Measurements from ENCODE around the gene EBF4. TPM values are rescaled to one million over a fixed set of nuclear protein-coding genes. Genes with fewer than 3 reads are reported as not detected.

The EBF4 gene
- total RNA-seq, 1 donor from 2014 or later, result 24.6 TPM

DNA sequence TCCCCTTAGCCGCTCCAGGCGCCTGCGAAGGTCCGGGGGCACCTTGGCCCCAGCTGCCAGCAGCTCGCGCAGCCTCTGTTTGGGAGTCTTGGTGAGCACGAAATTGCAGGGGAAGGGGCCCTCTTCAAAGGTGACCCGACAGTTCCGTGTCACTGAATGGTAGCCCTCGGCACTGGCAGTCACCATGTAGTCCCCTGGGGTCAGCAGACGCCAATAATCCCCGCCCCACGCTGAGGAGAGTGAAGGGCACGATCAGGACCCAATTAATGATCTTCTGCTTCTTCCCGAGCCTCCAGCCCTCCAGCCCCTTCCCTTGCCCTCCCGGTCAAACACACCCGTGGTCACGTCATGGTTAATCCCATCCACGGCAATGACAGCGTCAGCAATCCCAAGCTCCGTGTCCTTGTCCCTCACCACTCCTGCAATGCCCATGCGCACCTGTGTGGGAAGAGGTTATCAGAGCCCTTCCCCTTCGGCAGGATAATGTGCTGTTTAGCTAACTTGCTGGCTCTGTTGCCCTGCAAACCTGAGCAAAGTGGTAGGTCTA is 101.7 kb downstream of the EBF4 start:
- H3K4me1 Mint-ChIP-seq, result peaks cover 6% of the 10 kb centered on the region
- no peaks in the 10 kb centered on the region for H3K9me3 Mint-ChIP-seq
- H3K4me3 Mint-ChIP-seq, result no peak overlapping the region
- H3K27ac Mint-ChIP-seq (ENCODE audit: unreplicated experiment), result no peak overlapping the region
- H3K27me3 Mint-ChIP-seq (ENCODE audit: low read depth), result peaks cover 15% of the 10 kb centered on the region
- TF ChIP-seq, protein P1, sequence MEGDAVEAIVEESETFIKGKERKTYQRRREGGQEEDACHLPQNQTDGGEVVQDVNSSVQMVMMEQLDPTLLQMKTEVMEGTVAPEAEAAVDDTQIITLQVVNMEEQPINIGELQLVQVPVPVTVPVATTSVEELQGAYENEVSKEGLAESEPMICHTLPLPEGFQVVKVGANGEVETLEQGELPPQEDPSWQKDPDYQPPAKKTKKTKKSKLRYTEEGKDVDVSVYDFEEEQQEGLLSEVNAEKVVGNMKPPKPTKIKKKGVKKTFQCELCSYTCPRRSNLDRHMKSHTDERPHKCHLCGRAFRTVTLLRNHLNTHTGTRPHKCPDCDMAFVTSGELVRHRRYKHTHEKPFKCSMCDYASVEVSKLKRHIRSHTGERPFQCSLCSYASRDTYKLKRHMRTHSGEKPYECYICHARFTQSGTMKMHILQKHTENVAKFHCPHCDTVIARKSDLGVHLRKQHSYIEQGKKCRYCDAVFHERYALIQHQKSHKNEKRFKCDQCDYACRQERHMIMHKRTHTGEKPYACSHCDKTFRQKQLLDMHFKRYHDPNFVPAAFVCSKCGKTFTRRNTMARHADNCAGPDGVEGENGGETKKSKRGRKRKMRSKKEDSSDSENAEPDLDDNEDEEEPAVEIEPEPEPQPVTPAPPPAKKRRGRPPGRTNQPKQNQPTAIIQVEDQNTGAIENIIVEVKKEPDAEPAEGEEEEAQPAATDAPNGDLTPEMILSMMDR (conservative IDR thresholded peaks at IDR 0.05), result no peak
- DNase-seq (ENCODE audit: low read depth, low spot score), result no peak
- H3K36me3 Mint-ChIP-seq (ENCODE audit: low read depth), result peaks cover 12% of the 10 kb centered on the region

DNA sequence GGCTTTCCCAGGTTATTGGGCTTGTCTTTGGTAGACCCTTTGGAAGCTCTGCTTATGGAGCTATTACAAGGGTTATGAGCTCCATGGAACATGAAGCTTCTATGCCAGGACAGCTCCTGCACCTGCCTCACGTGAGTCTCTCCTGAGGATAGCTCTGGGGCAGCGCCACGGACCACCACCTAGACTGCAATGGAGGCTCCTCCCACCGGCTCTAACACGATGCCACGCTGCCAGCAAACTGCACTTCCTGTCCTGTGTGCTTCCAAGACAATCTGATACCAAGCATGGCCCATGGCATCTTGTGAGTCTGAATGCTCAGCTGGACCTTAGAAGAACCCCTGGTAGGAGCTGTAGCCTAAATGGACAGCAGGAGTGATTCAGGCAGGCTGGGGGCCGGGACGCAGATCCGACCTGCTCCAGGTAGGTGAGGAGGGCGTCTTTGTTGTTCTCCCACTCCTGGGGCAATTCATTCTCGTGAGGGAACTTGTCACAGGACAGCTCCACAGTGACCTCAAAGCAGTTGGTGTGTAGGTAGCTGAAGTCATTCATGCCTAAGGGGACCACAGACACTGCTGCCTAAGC is 102.4 kb downstream of the EBF4 start:
- TF ChIP-seq, protein P1 (conservative IDR thresholded peaks at IDR 0.05), result no peak
- H3K9me3 Mint-ChIP-seq, result no peaks in the 10 kb centered on the region
- H3K4me1 Mint-ChIP-seq, result peaks cover 13% of the 10 kb centered on the region
- no peak for DNase-seq (ENCODE audit: low read depth, low spot score)
- peaks cover 12% of the 10 kb centered on the region for H3K36me3 Mint-ChIP-seq (ENCODE audit: low read depth)
- H3K27me3 Mint-ChIP-seq (ENCODE audit: low read depth), result peaks cover 12% of the 10 kb centered on the region
- H3K27ac Mint-ChIP-seq (ENCODE audit: unreplicated experiment), result no peak overlapping the region
- H3K4me3 Mint-ChIP-seq, result peak overlapping the region; percentile 52

DNA sequence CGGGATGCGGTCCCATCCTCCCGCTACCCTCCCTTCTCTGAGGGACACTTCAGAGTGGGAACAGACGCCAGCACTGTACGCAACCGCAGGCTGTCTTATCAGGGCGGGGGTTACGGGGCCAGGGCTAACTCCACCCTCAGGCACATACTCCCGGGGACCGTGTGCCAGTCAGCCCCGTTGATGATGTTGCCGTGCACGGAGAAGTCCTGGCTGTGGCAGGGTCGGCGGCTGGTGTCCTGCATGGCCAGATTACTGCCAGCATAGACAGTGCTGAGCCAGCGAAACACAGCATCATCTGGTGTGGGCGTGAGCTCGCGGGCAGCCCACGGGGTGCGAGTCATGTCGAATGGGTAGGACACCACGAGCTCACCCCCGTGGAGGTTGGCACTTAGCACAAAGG is 102.9 kb downstream of the EBF4 start:
- Mint-ChIP-seq H3K36me3 (ENCODE audit: low read depth) (peaks cover 12% of the 10 kb centered on the region), H3K4me3 (peak overlapping the region; percentile 52), H3K9me3 (no peaks in the 10 kb centered on the region), H3K4me1 (peaks cover 15% of the 10 kb centered on the region), H3K27ac (ENCODE audit: unreplicated experiment) (no peak overlapping the region), H3K27me3 (ENCODE audit: low read depth) (peaks cover 9% of the 10 kb centered on the region)
- TF ChIP-seq, protein P1 (conservative IDR thresholded peaks at IDR 0.05), result no peak
- DNase-seq (ENCODE audit: low read depth, low spot score), result no peak

DNA sequence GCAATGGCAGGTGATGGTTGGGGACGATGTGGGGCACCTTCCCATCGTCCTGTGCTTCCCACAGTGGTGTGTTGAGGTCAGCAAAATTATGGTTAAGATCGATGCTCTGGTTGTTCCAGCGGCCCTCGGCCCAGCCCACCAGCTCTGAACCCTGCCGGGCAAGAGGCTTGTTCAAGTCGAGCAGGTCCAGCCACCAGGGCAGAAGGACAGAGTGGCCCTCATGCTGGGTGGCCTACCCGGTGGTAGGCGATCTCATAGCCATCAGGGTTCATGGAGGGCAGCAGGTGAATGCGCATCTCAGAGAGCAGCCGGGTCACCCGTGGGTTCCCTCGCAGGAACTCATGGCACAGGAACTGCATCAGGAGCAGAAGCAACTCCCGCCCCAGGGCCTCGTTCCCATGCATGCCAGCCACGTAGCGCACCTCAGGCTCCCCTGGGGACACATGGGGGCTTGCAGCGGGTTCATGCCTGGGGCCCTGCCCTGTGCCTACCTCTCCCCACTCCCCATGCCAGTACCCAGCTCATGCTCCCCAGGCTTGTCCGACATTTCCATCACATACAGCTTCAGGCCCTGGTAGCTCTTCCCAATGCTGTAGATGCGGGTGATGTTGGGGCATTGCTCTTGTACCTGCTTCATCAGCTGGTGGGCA is 103.6 kb downstream of the EBF4 start:
- peaks cover 21% of the 10 kb centered on the region for H3K4me1 Mint-ChIP-seq
- H3K27me3 Mint-ChIP-seq (ENCODE audit: low read depth), result peaks cover 6% of the 10 kb centered on the region
- DNase-seq (ENCODE audit: low read depth, low spot score), result no peak
- peaks cover 12% of the 10 kb centered on the region for H3K36me3 Mint-ChIP-seq (ENCODE audit: low read depth)
- H3K9me3 Mint-ChIP-seq, result no peaks in the 10 kb centered on the region
- no peak overlapping the region for H3K4me3 Mint-ChIP-seq
- peak overlapping the region; percentile 45 for H3K27ac Mint-ChIP-seq (ENCODE audit: unreplicated experiment)
- TF ChIP-seq, protein P1 (conservative IDR thresholded peaks at IDR 0.05), result no peak

DNA sequence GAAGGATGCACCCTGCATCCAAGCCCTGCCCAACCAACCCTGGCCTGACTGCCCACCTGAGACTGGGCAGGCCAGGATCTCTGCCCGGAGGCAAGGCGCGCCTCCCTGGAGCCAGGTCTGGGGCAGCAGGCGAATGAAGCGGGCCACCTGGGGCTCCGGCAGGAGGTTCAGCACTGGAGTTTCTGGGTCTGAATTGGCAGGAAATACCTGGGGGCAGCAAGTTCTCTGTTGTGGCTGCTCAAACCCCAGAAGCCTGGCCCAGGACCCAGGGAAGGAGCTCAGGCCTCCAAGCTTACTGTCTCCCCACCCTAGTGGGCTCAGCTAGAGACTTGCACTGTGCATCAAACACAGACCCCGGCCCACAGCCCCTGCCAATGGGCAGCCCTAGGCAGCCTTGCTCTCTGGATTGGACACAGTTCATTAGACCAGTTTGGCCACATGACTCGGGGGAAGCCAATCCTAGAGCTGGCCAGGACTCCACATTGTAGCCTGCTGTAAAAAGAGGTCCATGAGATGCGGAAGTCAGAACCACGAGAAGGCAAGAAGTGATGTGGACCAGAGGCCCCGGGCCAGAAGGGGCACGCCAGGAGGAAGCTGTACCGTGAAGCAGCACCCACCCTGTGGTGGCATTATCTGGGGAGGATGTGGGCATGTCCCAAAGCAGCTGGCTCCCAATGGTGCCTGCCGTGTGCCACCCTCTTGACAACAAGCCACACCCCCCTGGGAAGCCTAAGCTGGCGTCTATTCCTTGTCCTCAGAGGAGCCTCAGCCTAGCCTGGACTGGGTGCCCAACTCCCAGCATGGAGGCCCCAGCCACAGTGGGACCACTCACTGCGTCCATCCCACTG is 104.8 kb downstream of the EBF4 start:
- Mint-ChIP-seq H3K27me3 (ENCODE audit: low read depth) (peaks cover 3% of the 10 kb centered on the region), H3K36me3 (ENCODE audit: low read depth) (peaks cover 12% of the 10 kb centered on the region), H3K4me3 (peak overlapping the region; percentile 94), H3K9me3 (no peaks in the 10 kb centered on the region), H3K27ac (ENCODE audit: unreplicated experiment) (no peak overlapping the region), H3K4me1 (peaks cover 28% of the 10 kb centered on the region)
- TF ChIP-seq, protein P1 (conservative IDR thresholded peaks at IDR 0.05), result no peak
- DNase-seq (ENCODE audit: low read depth, low spot score), result no peak
